ENCODE measurements around the gene RAB27A.

The RAB27A gene

GRCh38 chr15:55224892-55225291 is 64.7 kb downstream of the RAB27A start:
- no peak overlapping the region for H2BK12ac ChIP-seq (ENCODE audit: low read length in 2 of 2)
- no peak overlapping the region for H3K4me2 ChIP-seq (ENCODE audit: low read length, poor library complexity, severe bottlenecking)
- H3K23ac ChIP-seq (ENCODE audit: low read length in 2 of 2), result no peak overlapping the region
- H2AFZ ChIP-seq (ENCODE audit: low read depth, low read length), result no peak overlapping the region
- H3K4me3 ChIP-seq (ENCODE audit: insufficient read depth in 1 of 2, low read depth in 1 of 2, low read length in 2 of 2), result no peak overlapping the region
- no peak overlapping the region for H2AK5ac ChIP-seq (ENCODE audit: low read length, severe bottlenecking)
- no peak overlapping the region for H4K91ac ChIP-seq (ENCODE audit: low read length)
- H3K27ac ChIP-seq (ENCODE audit: low read length, poor library complexity, severe bottlenecking), result no peak overlapping the region
- H3K4ac ChIP-seq (ENCODE audit: low read depth in 1 of 2, low read length in 2 of 2), result no peak overlapping the region
- no peak overlapping the region for H2BK120ac ChIP-seq (ENCODE audit: low read depth, low read length)
- H3K9ac ChIP-seq (ENCODE audit: low read length), result no peak overlapping the region
- peaks cover 2% of the 10 kb centered on the region for H3K4me1 ChIP-seq (ENCODE audit: control insufficient read depth, insufficient read depth, low read depth, low read length)
- H3K14ac ChIP-seq (ENCODE audit: low read length in 2 of 2), result no peak overlapping the region
- H3K27me3 ChIP-seq (ENCODE audit: control insufficient read depth in 1 of 2, insufficient read depth in 1 of 2, low read length in 2 of 2), result no peaks in the 10 kb centered on the region
- H3K18ac ChIP-seq (ENCODE audit: low read depth in 1 of 2, low read length in 2 of 2), result no peak overlapping the region
- no peaks in the 10 kb centered on the region for H3K79me1 ChIP-seq (replicated peaks; ENCODE audit: low read length, poor library complexity, severe bottlenecking)
- no peak overlapping the region for H4K8ac ChIP-seq (ENCODE audit: low read length)
- no peak overlapping the region for H2BK5ac ChIP-seq (ENCODE audit: low read depth, low read length, poor library complexity, severe bottlenecking)
- DNase-seq, result no peak
- peaks cover 0 to 25% of the 10 kb centered on the region in 2 experiments for H3K36me3 ChIP-seq (ENCODE audit: control insufficient read depth in 1 of 2, insufficient read depth in 2 of 2, low read depth in 1 of 2, low read length in 2 of 2)
- H2BK15ac ChIP-seq (ENCODE audit: low read depth, poor library complexity, severe bottlenecking), result no peak overlapping the region
- no peaks in the 10 kb centered on the region for H3K9me3 ChIP-seq (ENCODE audit: control insufficient read depth, low read length)

DNA sequence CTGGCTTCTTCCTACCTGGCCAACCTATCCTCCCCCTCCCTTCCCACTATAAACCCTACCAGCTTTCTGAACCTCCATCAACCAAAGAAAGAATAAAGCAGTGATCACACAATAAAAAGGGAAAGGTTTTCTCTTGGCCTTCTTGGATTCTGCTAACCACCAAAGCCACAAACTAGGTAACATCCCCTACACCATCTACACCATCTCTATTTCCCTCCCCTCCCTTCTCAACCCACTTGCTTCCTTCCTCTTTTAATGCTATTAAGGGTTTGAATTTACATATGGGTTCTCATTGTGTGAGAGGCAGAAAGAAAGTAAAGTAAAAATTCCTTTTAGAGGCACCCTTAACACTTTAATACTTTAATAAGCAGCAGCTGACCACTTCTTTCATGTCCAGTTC is 67.0 kb downstream of the RAB27A start:
- Histone ChIP-seq H2AK5ac (ENCODE audit: low read length, severe bottlenecking) (no peak overlapping the region), H3K9ac (ENCODE audit: low read length) (no peak overlapping the region), H3K9me3 (ENCODE audit: control insufficient read depth, low read length) (no peaks in the 10 kb centered on the region), H4K91ac (ENCODE audit: low read length) (no peak overlapping the region), H2BK5ac (ENCODE audit: low read depth, low read length, poor library complexity, severe bottlenecking) (no peak overlapping the region), H3K36me3 (ENCODE audit: control insufficient read depth in 1 of 2, insufficient read depth in 2 of 2, low read depth in 1 of 2, low read length in 2 of 2) (peaks cover 0 to 16% of the 10 kb centered on the region in 2 experiments), H2BK12ac (ENCODE audit: low read length in 2 of 2) (peak overlapping the region; percentile 50 to 54), H3K4me3 (ENCODE audit: insufficient read depth in 1 of 2, low read depth in 1 of 2, low read length in 2 of 2) (no peak overlapping the region), H3K14ac (ENCODE audit: low read length in 2 of 2) (no peak overlapping the region), H2BK15ac (ENCODE audit: low read depth, poor library complexity, severe bottlenecking) (peak overlapping the region; percentile 67), H3K23ac (ENCODE audit: low read length in 2 of 2) (no peak overlapping the region), H2BK120ac (ENCODE audit: low read depth, low read length) (no peak overlapping the region), H4K8ac (ENCODE audit: low read length) (no peak overlapping the region), H3K4me2 (ENCODE audit: low read length, poor library complexity, severe bottlenecking) (no peak overlapping the region), H3K27me3 (ENCODE audit: control insufficient read depth in 1 of 2, insufficient read depth in 1 of 2, low read length in 2 of 2) (no peaks in the 10 kb centered on the region), H3K79me1 (replicated peaks; ENCODE audit: low read length, poor library complexity, severe bottlenecking) (no peaks in the 10 kb centered on the region), H2AFZ (ENCODE audit: low read depth, low read length) (no peak overlapping the region), H3K4me1 (ENCODE audit: control insufficient read depth, insufficient read depth, low read depth, low read length) (peaks cover 2% of the 10 kb centered on the region), H3K4ac (ENCODE audit: low read depth in 1 of 2, low read length in 2 of 2) (no peak overlapping the region), H3K18ac (ENCODE audit: low read depth in 1 of 2, low read length in 2 of 2) (peak overlapping the region; percentile 34 to 40), H3K27ac (ENCODE audit: low read length, poor library complexity, severe bottlenecking) (no peak overlapping the region)
- no peak for DNase-seq

GRCh38 chr15:55221090-55222011 is 68.3 kb downstream of the RAB27A start:
- peak; percentile 99 for DNase-seq
- Histone ChIP-seq H2BK5ac (ENCODE audit: low read depth, low read length, poor library complexity, severe bottlenecking) (peak overlapping the region; percentile 68), H3K79me1 (replicated peaks; ENCODE audit: low read length, poor library complexity, severe bottlenecking) (no peaks in the 10 kb centered on the region), H3K27me3 (ENCODE audit: control insufficient read depth in 1 of 2, insufficient read depth in 1 of 2, low read length in 2 of 2) (no peaks in the 10 kb centered on the region), H2AK5ac (ENCODE audit: low read length, severe bottlenecking) (peak overlapping the region; percentile 79), H2BK120ac (ENCODE audit: low read depth, low read length) (peak overlapping the region; percentile 81), H3K9ac (ENCODE audit: low read length) (peak overlapping the region; percentile 89), H3K36me3 (ENCODE audit: control insufficient read depth in 1 of 2, insufficient read depth in 2 of 2, low read depth in 1 of 2, low read length in 2 of 2) (peaks cover 0 to 16% of the 10 kb centered on the region in 2 experiments), H2BK15ac (ENCODE audit: low read depth, poor library complexity, severe bottlenecking) (peak overlapping the region; percentile 80), H3K4me3 (ENCODE audit: insufficient read depth in 1 of 2, low read depth in 1 of 2, low read length in 2 of 2) (peak overlapping the region in 1 of 2 experiments; percentile 28), H3K4ac (ENCODE audit: low read depth in 1 of 2, low read length in 2 of 2) (peak overlapping the region; percentile 86 to 92), H3K4me2 (ENCODE audit: low read length, poor library complexity, severe bottlenecking) (peak overlapping the region; percentile 56), H4K8ac (ENCODE audit: low read length) (peak overlapping the region; percentile 92), H3K9me3 (ENCODE audit: control insufficient read depth, low read length) (no peaks in the 10 kb centered on the region), H2AFZ (ENCODE audit: low read depth, low read length) (no peak overlapping the region), H4K91ac (ENCODE audit: low read length) (peak overlapping the region; percentile 99), H3K18ac (ENCODE audit: low read depth in 1 of 2, low read length in 2 of 2) (peak overlapping the region; percentile 82 to 96), H3K23ac (ENCODE audit: low read length in 2 of 2) (no peak overlapping the region), H2BK12ac (ENCODE audit: low read length in 2 of 2) (peak overlapping the region; percentile 88 to 99), H3K14ac (ENCODE audit: low read length in 2 of 2) (peak overlapping the region in 1 of 2 experiments; percentile 13), H3K27ac (ENCODE audit: low read length, poor library complexity, severe bottlenecking) (peak overlapping the region; percentile 90), H3K4me1 (ENCODE audit: control insufficient read depth, insufficient read depth, low read depth, low read length) (peaks cover 2% of the 10 kb centered on the region)
- 21% methylated on average over 6 of the region's 6 CpGs for WGBS

DNA sequence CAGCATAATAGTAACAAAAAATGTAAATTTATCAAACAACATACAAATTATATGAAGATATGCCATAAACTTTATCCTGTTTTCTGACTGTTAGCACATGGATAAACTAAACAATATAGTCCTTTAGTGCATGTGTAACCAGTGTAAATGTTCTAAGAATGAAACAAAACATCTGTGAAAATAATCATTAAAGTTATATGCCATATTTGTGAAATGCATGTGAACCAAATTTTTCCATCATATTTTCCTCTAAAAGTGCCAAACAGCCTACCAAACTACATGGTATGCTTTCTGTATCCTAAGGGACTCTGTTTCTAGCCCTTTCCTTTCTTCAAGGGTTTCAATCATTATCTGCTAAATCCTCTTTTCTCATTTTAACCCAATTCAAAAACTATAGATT is 69.0 kb downstream of the RAB27A start:
- Histone ChIP-seq H3K4me1 (ENCODE audit: control insufficient read depth, insufficient read depth, low read depth, low read length) (peaks cover 5% of the 10 kb centered on the region), H3K9me3 (ENCODE audit: control insufficient read depth, low read length) (no peaks in the 10 kb centered on the region), H3K18ac (ENCODE audit: low read depth in 1 of 2, low read length in 2 of 2) (peak overlapping the region in 1 of 2 experiments; percentile 73), H3K4me2 (ENCODE audit: low read length, poor library complexity, severe bottlenecking) (peak overlapping the region; percentile 56), H4K91ac (ENCODE audit: low read length) (no peak overlapping the region), H3K9ac (ENCODE audit: low read length) (peak overlapping the region; percentile 89), H3K36me3 (ENCODE audit: control insufficient read depth in 1 of 2, insufficient read depth in 2 of 2, low read depth in 1 of 2, low read length in 2 of 2) (peaks cover 0 to 15% of the 10 kb centered on the region in 2 experiments), H2BK12ac (ENCODE audit: low read length in 2 of 2) (no peak overlapping the region), H3K27ac (ENCODE audit: low read length, poor library complexity, severe bottlenecking) (peak overlapping the region; percentile 90), H3K27me3 (ENCODE audit: control insufficient read depth in 1 of 2, insufficient read depth in 1 of 2, low read length in 2 of 2) (no peaks in the 10 kb centered on the region), H3K23ac (ENCODE audit: low read length in 2 of 2) (no peak overlapping the region), H2AFZ (ENCODE audit: low read depth, low read length) (no peak overlapping the region), H2BK15ac (ENCODE audit: low read depth, poor library complexity, severe bottlenecking) (no peak overlapping the region), H2AK5ac (ENCODE audit: low read length, severe bottlenecking) (peak overlapping the region; percentile 79), H3K4me3 (ENCODE audit: insufficient read depth in 1 of 2, low read depth in 1 of 2, low read length in 2 of 2) (no peak overlapping the region), H2BK120ac (ENCODE audit: low read depth, low read length) (no peak overlapping the region), H3K14ac (ENCODE audit: low read length in 2 of 2) (no peak overlapping the region), H4K8ac (ENCODE audit: low read length) (no peak overlapping the region), H3K4ac (ENCODE audit: low read depth in 1 of 2, low read length in 2 of 2) (no peak overlapping the region), H2BK5ac (ENCODE audit: low read depth, low read length, poor library complexity, severe bottlenecking) (peak overlapping the region; percentile 68), H3K79me1 (replicated peaks; ENCODE audit: low read length, poor library complexity, severe bottlenecking) (no peaks in the 10 kb centered on the region)
- no peak for DNase-seq

Data from mesenchymal stem cell (in vitro differentiated cells and primary cell).